Stomach (tissue), 4 donors: ENCODE measurements around the gene EFNA3.

Experiments used
- CTCF ChIP-seq, 7 experiments: fragments of 450-650 bp in 4 of 7; fragments of 200-600 bp in 3 of 7; sonication (generic) in 3 of 7; IDR thresholded peaks; one replicate each; pipeline ENCODE4 v1.5.1; 2016 to 2019; ENCODE audit warnings: antibody characterized with exemption in 7 of 7, control low read depth in 2 of 7, mild to moderate bottlenecking in 1 of 7
- POLR2AphosphoS5 ChIP-seq, 3 donors: sonication (generic); formaldehyde crosslinking; IDR thresholded peaks; one replicate each; pipeline ENCODE4 v1.6.1; 2016; ENCODE audit warnings: antibody characterized with exemption in 3 of 3

DNA sequence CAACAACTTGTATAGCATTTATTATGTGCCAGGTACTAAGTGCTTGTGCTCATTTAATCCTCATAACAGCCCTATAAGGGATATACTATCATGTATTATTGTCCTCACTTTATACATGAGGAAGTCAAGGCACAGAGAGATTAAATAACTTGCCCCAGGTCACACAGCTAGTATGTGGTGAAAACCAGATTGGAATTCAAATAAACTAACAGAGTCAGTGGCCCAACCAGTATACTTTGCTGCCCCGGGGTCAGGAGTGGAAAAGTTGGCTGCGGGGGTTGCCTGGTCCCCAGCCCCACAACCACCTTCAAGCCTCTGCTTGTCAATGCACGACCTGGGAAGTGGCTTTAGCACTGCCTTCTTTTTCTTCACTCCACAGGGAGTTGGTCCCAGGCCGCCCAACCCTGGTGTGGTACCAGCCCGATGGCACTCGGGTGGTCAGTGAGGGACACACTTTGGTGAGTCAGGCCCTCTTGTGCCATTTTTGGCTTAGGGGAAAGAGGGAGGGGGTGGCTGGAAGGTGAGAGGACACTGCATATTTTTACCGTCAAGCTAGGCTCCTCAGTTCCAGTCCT is 25.0 kb upstream of the EFNA3 start:
- TF ChIP-seq CTCF (IDR thresholded peaks at IDR 0.05) (no peak), POLR2AphosphoS5 (IDR thresholded peaks at IDR 0.05) (no peak)
